Measurements from ENCODE around the gene DCAKD. TPM values are rescaled to one million over a fixed set of nuclear protein-coding genes. Genes with fewer than 3 reads are reported as not detected.

Gene DCAKD
- total RNA-seq, 1 experiment from 2014 or later, result 86.0 TPM

GRCh38 chr17:44989552-44990138 is 61.8 kb downstream of the DCAKD start:
- in situ Hi-C loops (cut with HindIII; ENCODE audit: low pct_unique_long_range_greater_than_20kb, low sequenced_read_pairs), result no loop called here
- no peak for DNase-seq (ENCODE audit: low read depth)

GRCh38 chr17:44988044-44988942 is 63.1 kb downstream of the DCAKD start:
- in situ Hi-C loops (cut with HindIII; ENCODE audit: low pct_unique_long_range_greater_than_20kb, low sequenced_read_pairs), result no loop called here
- no peak for DNase-seq (ENCODE audit: low read depth)

GRCh38 chr17:44983563-44983962 is 67.9 kb downstream of the DCAKD start:
- in situ Hi-C loops (cut with HindIII; ENCODE audit: low pct_unique_long_range_greater_than_20kb, low sequenced_read_pairs), result no loop called here
- DNase-seq (ENCODE audit: low read depth), result no peak

GRCh38 chr17:44982113-44982702 is 69.2 kb downstream of the DCAKD start:
- DNase-seq (ENCODE audit: low read depth), result no peak
- in situ Hi-C loops (cut with HindIII; ENCODE audit: low pct_unique_long_range_greater_than_20kb, low sequenced_read_pairs), result no loop called here

GRCh38 chr17:44981221-44981968 is 70.0 kb downstream of the DCAKD start:
- in situ Hi-C loops (cut with HindIII; ENCODE audit: low pct_unique_long_range_greater_than_20kb, low sequenced_read_pairs), result no loop called here
- peak; percentile 38 for DNase-seq (ENCODE audit: low read depth)

GRCh38 chr17:44979426-44979995 is 71.9 kb downstream of the DCAKD start:
- in situ Hi-C loops (cut with HindIII; ENCODE audit: low pct_unique_long_range_greater_than_20kb, low sequenced_read_pairs), result no loop called here
- no peak for DNase-seq (ENCODE audit: low read depth)

- no peak for DNase-seq (ENCODE audit: low read depth)
- in situ Hi-C loops (cut with HindIII; ENCODE audit: low pct_unique_long_range_greater_than_20kb, low sequenced_read_pairs), result no loop called here
These were observed 72.6 kb downstream of the DCAKD start for GRCh38 chr17:44978807-44979206.

GRCh38 chr17:44977814-44978550 is 73.5 kb downstream of the DCAKD start:
- in situ Hi-C loops (cut with HindIII; ENCODE audit: low pct_unique_long_range_greater_than_20kb, low sequenced_read_pairs), result no loop called here
- DNase-seq (ENCODE audit: low read depth), result no peak

GRCh38 chr17:44977065-44977464 is 74.4 kb downstream of the DCAKD start:
- in situ Hi-C loops (cut with HindIII; ENCODE audit: low pct_unique_long_range_greater_than_20kb, low sequenced_read_pairs), result no loop called here
- DNase-seq (ENCODE audit: low read depth), result no peak

- in situ Hi-C loops (cut with HindIII; ENCODE audit: low pct_unique_long_range_greater_than_20kb, low sequenced_read_pairs), result no loop called here
- DNase-seq (ENCODE audit: low read depth), result no peak
These were observed 75.2 kb downstream of the DCAKD start for GRCh38 chr17:44976206-44976605.

Other genes with a start within 250 kb of the DCAKD start
- gene GJC1, start 221.3 kb downstream of the DCAKD start, total RNA-seq (2014; rRNA removed; shearing (Covaris generic); ENCODE audit: low replicate concordance), result 19.9 and 26.3 TPM in 2 replicates
- gene HIGD1B, start 203.7 kb downstream of the DCAKD start, total RNA-seq (2014; rRNA removed; shearing (Covaris generic); ENCODE audit: low replicate concordance), result not detected in 2 replicates
- 84.5 and 87.3 TPM in 2 replicates for gene EFTUD2, start 152.2 kb downstream of the DCAKD start, total RNA-seq (2014; rRNA removed; shearing (Covaris generic); ENCODE audit: low replicate concordance)
- gene GFAP, start 136.1 kb downstream of the DCAKD start, total RNA-seq (2014; rRNA removed; shearing (Covaris generic); ENCODE audit: low replicate concordance), result not detected in 2 replicates
- gene KIF18B, start 103.9 kb downstream of the DCAKD start, total RNA-seq (2014; rRNA removed; shearing (Covaris generic); ENCODE audit: low replicate concordance), result 21.2 and 21.7 TPM in 2 replicates
- gene C1QL1, start 83.3 kb downstream of the DCAKD start, total RNA-seq (2014; rRNA removed; shearing (Covaris generic); ENCODE audit: low replicate concordance), result 10.9 and 12.5 TPM in 2 replicates
- 57.3 and 81.4 TPM in 2 replicates for gene NMT1, start 9.7 kb upstream of the DCAKD start, total RNA-seq (2014; rRNA removed; shearing (Covaris generic); ENCODE audit: low replicate concordance)
- gene PLCD3, start 80.9 kb upstream of the DCAKD start, total RNA-seq (2014; rRNA removed; shearing (Covaris generic); ENCODE audit: low replicate concordance), result 74.9 and 164 TPM in 2 replicates
- 7.8 and 16.7 TPM in 2 replicates for gene ACBD4, start 84.1 kb upstream of the DCAKD start, total RNA-seq (2014; rRNA removed; shearing (Covaris generic); ENCODE audit: low replicate concordance)
- gene HEXIM1, start 96.8 kb upstream of the DCAKD start, total RNA-seq (2014; rRNA removed; shearing (Covaris generic); ENCODE audit: low replicate concordance), result 11.6 and 13.0 TPM in 2 replicates
- 36.7 and 53.4 TPM in 2 replicates for gene HEXIM2, start 110.2 kb upstream of the DCAKD start, total RNA-seq (2014; rRNA removed; shearing (Covaris generic); ENCODE audit: low replicate concordance)
- gene FMNL1, start 170.3 kb upstream of the DCAKD start, total RNA-seq (2014; rRNA removed; shearing (Covaris generic); ENCODE audit: low replicate concordance), result 2.3 and 4.1 TPM in 2 replicates
- not detected in 2 replicates for gene SPATA32, start 210.5 kb upstream of the DCAKD start, total RNA-seq (2014; rRNA removed; shearing (Covaris generic); ENCODE audit: low replicate concordance)

All from Caki2 (cell line).